GM19324 (cell line): Measurements from ENCODE around the gene ADCY5.

Source experiments
- ATAC-seq: cut with Tn5 transposase; IDR thresholded peaks from one replicate; pipeline ENCODE4 v1.9.1; 2021; ENCODE audit warnings: mild to moderate bottlenecking, moderate library complexity; ENCODE audit not compliant: unreplicated experiment, low FRiP score

ADCY5 gene

GRCh38 chr3:123331651-123332050 lies 117.2 kb downstream of the ADCY5 start:
- ATAC-seq = no peak

GRCh38 chr3:123331006-123331405 lies 117.9 kb downstream of the ADCY5 start:
- ATAC-seq = no peak

GRCh38 chr3:123330441-123330991 lies 118.4 kb downstream of the ADCY5 start:
- no peak for ATAC-seq

GRCh38 chr3:123329636-123330340 lies 119.1 kb downstream of the ADCY5 start:
- ATAC-seq = no peak

GRCh38 chr3:123328851-123329635 lies 119.8 kb downstream of the ADCY5 start:
- ATAC-seq = no peak

- ATAC-seq = no peak
Measured at GRCh38 chr3:123327956-123328850, 120.7 kb downstream of the ADCY5 start.

GRCh38 chr3:123327480-123327879 lies 121.4 kb downstream of the ADCY5 start:
- ATAC-seq = no peak

GRCh38 chr3:123326531-123326930 lies 122.4 kb downstream of the ADCY5 start:
- ATAC-seq = no peak

GRCh38 chr3:123325766-123326256 lies 123.1 kb downstream of the ADCY5 start:
- no peak for ATAC-seq

- no peak for ATAC-seq
Measured at GRCh38 chr3:123324880-123325765, 123.8 kb downstream of the ADCY5 start.

- ATAC-seq = no peak
Measured at GRCh38 chr3:123323781-123324180, 125.1 kb downstream of the ADCY5 start.

- ATAC-seq = no peak
Measured at GRCh38 chr3:123322866-123323265, 126.0 kb downstream of the ADCY5 start.

GRCh38 chr3:123321806-123322205 lies 127.1 kb downstream of the ADCY5 start:
- ATAC-seq = no peak

GRCh38 chr3:123320221-123320620 lies 128.7 kb downstream of the ADCY5 start:
- no peak for ATAC-seq

GRCh38 chr3:123319760-123320159 lies 129.1 kb downstream of the ADCY5 start:
- no peak for ATAC-seq

GRCh38 chr3:123318374-123318773 lies 130.5 kb downstream of the ADCY5 start:
- no peak for ATAC-seq

GRCh38 chr3:123317716-123318115 lies 131.2 kb downstream of the ADCY5 start:
- ATAC-seq = no peak

GRCh38 chr3:123315271-123315595 lies 133.7 kb downstream of the ADCY5 start:
- ATAC-seq = no peak

GRCh38 chr3:123314359-123315270 lies 134.3 kb downstream of the ADCY5 start:
- ATAC-seq = no peak
